Astrocyte of the cerebellum (primary cell): ENCODE data around the gene CR1.
"Not testable (repeated sequence)": the region's sequence is repeated elsewhere in the genome, so short reads cannot be mapped to it uniquely, and the experiment has no call there.

Source experiments
- DNase-seq: peaks from one replicate; pipeline ENCODE4 v3.0.0-alpha.2; 2011; ENCODE audit warnings: low read depth
- H3K4me3 ChIP-seq: 2 replicates; pipeline ENCODE4 v1.5.1; 2011; ENCODE audit warnings: mild to moderate bottlenecking, low read depth, low read length, moderate library complexity
- in situ Hi-C: cut with HindIII; loops from 2 replicates; pipeline ENCODE4 v1.10.0; 2017; ENCODE audit warnings: low sequenced_read_pairs
- TF ChIP-seq, protein P1 (sequence below): IDR thresholded peaks from 2 replicates; pipeline ENCODE4 v1.5.1; 2012; ENCODE audit warnings: low read length, low read depth, moderate library complexity, mild to moderate bottlenecking; ENCODE audit errors: missing control alignments

The CR1 gene

DNA sequence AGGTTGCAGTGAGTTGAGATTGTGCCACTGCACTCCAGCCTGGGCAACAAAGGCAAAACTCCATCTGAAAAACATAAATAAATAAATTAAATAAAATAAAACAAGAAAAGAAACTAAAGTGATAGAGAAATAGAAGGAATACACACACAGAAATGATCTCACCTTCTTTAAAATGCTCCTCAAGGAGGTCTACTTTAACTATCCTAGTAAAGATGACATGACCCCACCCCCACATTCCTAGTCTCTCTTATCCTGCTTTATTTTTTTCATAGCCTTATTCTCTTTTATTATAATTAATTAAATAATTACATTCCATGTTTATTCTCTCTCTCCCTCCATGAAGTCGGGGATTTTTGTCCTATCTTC, 131.0 kb downstream of the CR1 start:
- H3K4me3 ChIP-seq, result no peak overlapping the region
- DNase-seq, result no peak
- in situ Hi-C loops, result no loop called here
- TF ChIP-seq, protein P1, sequence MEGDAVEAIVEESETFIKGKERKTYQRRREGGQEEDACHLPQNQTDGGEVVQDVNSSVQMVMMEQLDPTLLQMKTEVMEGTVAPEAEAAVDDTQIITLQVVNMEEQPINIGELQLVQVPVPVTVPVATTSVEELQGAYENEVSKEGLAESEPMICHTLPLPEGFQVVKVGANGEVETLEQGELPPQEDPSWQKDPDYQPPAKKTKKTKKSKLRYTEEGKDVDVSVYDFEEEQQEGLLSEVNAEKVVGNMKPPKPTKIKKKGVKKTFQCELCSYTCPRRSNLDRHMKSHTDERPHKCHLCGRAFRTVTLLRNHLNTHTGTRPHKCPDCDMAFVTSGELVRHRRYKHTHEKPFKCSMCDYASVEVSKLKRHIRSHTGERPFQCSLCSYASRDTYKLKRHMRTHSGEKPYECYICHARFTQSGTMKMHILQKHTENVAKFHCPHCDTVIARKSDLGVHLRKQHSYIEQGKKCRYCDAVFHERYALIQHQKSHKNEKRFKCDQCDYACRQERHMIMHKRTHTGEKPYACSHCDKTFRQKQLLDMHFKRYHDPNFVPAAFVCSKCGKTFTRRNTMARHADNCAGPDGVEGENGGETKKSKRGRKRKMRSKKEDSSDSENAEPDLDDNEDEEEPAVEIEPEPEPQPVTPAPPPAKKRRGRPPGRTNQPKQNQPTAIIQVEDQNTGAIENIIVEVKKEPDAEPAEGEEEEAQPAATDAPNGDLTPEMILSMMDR, result no peak

DNA sequence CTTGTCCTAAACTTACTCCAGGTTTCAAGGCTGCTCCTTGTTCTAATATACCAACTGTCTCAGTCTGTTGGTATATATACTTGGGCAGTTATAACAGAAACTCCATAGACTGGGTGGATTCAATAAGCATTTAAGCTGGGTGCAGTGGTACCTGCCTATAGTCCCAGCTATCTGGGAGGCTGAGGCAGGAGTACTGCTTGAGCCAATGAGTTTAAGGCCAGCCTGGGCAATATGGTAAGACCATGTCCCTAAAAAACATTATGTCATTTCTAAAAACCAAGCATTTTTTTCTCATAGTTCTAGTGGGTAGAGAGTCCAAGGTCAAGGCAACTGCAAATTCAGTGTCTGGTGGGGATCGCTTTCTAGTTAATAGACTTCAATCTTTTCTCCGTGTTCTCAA, 131.5 kb downstream of the CR1 start:
- in situ Hi-C loops, result no loop called here

DNA sequence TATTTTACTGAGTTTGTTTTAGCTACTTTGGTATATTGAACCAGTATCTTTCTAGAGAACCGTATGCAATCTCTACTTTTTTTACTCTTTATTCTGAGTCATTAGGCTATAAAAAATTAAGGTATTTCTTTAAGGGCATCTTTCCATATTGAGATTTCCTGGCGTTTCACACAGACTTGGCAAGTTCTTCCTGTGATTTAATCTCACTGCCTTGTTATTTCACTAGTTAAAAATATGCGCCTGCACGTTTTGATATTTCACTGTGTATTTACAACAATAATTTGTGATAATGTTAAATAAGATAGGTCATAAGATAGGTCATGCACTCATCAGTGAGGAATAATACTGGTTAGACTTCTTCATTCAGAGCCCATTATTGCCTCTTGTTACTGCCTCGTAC, 132.8 kb downstream of the CR1 start:
- in situ Hi-C loops, result no loop called here

More for the DNA sequence above, 131.5 kb downstream of the CR1 start:
- H3K4me3 ChIP-seq, result no peak overlapping the region
- DNase-seq, result no peak
- TF ChIP-seq, protein P1, result no peak

DNA sequence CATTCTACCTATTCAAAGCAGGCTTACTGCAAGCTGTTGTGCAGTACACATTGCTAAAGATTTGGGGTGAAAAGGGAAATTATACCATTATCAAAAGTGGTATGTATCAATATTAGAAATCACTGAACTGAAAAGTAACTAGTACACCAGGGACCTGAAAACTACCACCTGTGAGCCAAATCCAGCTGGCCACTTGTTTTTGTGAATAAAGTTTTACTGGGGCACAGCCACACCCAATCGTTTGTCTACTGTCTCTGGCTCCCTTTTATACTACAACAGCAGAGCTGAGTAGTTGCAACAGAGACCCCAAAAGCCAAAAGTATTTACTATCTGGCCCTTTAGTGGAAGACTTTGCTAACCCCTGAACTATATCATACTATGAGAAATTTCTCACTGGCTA, 135.2 kb downstream of the CR1 start:
- in situ Hi-C loops, result no loop called here
- TF ChIP-seq, protein P1, result no peak
- no peak for DNase-seq
- H3K4me3 ChIP-seq, result no peak overlapping the region

More for the DNA sequence above, 132.8 kb downstream of the CR1 start:
- DNase-seq, result no peak
- H3K4me3 ChIP-seq, result no peak overlapping the region
- TF ChIP-seq, protein P1, result no peak

DNA sequence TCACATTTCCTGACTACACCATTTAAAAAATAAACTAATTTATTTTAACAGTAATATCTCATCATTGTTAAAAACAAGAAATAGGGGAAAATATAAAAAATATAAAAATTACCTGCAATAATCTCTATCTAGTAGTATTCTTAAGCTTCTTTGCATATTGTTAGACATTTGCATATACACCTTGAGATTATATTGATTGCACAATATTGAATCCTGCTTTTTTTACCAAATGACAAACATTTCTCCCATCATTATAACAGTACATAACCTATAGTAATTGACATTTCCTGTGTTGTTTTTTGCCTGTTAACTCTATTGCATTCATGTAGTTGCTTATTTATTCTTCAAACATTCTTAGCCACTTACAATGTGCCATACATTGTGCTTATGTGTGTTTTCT, 137.3 kb downstream of the CR1 start:
- no peak for DNase-seq
- no peak overlapping the region for H3K4me3 ChIP-seq
- in situ Hi-C loops, result no loop called here
- TF ChIP-seq, protein P1, result no peak

DNA sequence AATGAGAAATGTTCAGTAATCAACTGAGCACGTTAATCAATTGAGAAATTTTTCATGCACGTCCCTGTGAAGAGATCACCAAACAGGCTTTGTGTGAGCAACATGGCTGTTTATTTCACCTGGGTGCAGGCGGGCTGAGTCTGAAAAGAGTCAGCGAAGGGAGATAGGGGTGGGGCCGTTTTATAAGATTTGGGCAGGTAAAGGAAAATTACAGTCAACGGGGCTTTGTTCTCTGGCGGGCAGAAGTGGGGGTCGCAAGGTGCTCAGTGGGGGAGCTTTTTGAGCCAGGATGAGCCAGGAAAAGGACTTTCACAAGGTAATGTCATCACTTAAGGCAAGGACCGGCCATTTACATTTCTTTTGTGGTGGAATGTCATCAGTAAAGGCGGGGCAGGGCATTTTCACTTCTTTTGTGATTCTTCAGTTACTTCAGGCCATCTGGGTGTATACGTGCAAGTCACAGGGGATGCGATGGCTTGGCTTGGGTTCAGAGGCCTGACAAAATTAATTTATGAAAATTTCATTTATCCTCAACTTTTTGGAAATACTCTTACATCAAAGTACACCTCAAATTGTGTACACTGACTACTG, 137.8 kb downstream of the CR1 start:
- H3K4me3 ChIP-seq, in situ Hi-C loops, DNase-seq: not testable (repeated sequence)

DNA sequence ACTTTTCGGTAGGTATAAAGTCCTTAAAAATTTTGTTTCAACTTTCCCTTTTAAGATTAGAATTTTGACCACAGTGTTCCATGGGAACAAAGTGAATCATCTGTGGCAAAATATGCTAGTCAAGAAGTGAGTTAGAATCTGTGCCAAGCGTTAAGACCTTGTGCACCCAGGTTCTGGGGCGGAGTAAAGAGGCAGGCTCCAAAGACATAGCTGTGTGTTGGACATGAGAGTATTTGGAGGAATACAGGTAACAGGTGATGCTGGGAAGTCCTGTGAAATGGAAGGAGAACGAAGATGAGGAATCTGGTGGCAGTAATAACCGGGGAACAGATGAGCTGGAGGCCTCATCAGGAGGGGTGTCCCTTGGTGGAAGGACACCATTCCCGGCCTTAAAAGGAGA, 138.3 kb downstream of the CR1 start:
- DNase-seq, in situ Hi-C loops, H3K4me3 ChIP-seq: not testable (repeated sequence)

DNA sequence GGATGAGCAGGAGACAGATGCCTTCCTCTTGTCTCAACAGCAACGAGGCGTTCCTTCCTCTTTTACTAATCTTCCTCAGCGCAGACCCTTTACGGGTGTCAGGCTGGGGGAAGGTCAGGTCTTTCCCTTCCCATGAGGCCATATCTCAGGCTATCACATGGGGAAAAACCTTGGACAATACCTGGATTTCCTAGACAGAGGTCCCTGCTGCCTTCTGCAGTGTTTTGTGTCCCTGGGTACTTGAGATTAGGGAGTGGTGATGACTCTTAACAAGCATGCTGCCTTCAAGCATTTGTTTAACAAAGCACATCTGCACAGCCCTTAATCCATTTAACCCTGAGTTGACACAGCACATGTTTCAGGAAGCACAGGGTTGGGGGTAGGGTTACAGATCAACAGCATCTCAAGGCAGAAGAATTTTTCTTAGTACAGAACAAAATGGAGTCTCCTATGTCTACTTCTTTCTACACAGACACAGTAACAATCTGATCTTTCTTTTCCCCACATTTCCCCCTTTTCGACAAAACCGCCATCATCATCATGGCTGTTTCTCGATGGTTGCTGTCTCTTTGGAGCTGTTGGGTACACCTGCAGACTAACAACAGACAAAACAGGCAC, 139.7 kb downstream of the CR1 start:
- DNase-seq, in situ Hi-C loops: not testable (repeated sequence)

DNA sequence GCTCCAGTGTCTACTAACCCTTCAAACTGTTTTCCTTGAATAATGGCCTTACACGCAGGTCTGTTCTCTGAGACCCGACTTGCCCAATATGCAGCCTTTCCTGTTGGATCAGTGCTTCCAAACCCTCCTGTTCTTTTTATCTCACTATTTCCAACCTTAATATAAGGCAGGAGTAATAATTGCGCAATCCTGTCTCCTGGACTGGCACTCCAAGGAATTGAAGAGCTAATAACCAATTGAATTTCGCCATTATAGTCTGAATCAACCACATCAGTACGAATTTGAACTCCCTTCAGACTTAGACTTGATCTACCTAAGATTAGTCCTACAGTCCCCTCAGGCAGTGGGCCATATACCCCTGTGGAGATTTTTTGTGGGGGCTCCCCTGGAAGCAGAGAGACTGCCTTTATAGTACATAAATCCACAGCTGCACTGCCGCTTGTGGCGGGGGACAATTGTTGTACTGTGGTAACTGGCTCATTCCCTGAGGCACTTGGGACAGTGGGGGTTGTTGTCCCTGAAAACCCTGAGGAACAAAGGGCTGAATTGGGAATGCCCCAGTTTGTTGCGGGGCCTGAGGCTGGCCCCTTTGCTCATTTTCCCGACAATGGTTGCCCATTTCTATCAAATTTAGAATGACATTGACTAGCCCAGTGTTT, 142.7 kb downstream of the CR1 start:
- DNase-seq, in situ Hi-C loops, H3K4me3 ChIP-seq: not testable (repeated sequence)

More for the DNA sequence above, 139.7 kb downstream of the CR1 start:
- not testable (repeated sequence) for H3K4me3 ChIP-seq

DNA sequence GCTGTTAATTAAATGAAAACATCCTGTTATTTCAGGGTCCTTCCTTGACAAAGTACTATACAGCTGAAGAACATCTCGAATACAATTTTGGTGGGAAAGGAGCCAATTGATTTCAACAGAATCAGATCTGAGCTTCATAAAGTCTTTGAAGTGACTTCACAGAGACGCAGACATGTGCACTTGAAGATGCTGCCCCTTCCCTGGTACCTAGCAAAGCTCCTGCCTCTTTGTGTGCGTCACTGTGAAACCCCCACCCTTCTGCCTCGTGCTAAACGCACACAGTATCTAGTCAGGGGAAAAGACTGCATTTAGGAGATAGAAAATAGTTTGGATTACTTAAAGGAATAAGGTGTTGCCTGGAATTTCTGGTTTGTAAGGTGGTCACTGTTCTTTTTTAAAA, 143.4 kb downstream of the CR1 start:
- DNase-seq, in situ Hi-C loops, H3K4me3 ChIP-seq: not testable (repeated sequence)
